HG03103 (cell line): ENCODE measurements around the gene DDX3Y.

Source experiments
- ATAC-seq: cut with Tn5 transposase; IDR thresholded peaks from one replicate; pipeline ENCODE4 v1.9.1; 2021; ENCODE audit warnings: low read depth; ENCODE audit not compliant: unreplicated experiment

DDX3Y gene

DNA sequence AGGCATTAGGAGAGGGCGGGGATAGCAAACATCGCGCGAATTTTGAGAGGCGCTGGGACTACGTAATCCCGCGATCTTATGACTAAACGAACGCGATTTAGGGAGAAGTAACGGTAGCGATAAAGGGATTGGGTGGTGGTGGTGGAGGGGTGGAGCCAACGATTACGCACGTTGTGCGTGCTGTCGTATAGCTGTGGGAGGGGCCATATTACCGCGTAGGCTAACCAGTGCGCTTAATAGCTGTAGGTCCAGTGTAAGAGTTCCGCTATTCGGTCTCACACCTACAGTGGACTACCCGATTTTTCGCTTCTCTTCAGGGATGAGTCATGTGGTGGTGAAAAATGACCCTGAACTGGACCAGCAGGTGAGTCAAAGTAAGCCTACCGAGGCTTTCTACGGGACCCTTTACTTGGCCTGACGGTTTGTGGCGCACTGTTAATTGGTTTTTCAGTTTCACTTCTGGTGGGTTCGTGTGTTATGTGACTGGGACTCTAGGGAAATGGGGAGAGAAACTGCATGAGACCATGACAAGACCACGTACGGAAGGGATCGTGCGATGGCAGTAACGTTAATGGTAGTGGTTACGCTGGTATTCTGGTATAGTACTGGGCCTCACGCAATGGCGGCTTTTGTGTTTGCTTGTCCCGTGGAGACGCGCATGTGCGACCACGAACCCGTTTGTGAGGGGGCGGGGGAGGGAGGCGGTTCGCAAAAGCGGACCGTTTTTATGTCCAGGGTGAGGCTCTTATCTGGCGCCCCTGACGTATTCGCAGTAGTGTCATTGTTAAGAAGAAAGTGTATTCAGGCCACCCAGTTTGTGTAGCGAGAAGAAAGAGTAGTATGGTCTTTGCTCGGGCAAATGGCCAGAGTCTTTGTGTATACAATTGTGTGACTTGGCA is at the start of gene DDX3Y:
TSS of gene DDX3Y (plus strand) at position 251 of the 899 bp plus-strand sequence. CDS start at position 320, 69 bp downstream.
- ATAC-seq = peak; percentile 84

DNA sequence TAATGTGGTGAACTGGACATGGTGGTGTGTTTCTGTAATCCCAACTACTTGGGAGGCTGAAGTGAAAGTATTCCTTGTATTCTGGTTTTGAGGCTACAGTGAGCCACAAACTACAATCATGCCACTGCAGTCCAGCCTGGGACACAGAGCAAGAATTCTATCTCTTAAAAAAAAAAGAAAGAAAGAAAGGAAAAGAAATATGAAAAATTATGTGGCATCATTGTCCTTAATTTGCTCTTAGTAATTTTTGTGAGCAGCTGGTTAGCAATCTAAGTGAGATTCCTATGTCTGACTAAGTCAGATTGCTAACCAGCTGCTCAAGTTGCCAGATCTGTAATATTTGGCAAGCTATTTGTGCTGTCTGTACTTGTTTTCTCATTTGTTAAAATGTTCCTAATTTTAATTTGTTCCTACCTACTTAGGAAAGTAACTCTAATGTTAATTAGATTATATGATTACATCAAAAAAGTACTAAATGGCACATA is 48.8 kb upstream of the DDX3Y start:
- no peak for ATAC-seq

DNA sequence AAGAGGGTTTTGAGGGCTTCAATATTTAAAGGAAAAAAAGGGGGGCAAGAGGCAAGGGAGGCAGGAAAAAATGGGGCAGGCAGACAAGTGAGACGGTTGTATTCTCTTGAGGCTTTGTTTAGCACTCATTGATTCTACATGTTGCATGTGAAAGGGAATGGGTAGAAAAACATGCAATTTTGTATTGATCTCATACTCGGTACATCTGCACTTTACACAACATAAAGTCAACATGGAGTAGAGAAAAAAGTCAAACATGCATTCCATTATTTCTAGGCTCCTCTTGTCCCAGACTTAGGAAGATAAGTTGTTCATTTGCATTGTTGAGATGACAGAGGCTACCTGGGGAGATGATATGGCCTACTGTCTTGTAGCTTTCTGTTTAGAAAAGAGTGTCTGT is 36.7 kb upstream of the DDX3Y start:
- ATAC-seq = no peak

DNA sequence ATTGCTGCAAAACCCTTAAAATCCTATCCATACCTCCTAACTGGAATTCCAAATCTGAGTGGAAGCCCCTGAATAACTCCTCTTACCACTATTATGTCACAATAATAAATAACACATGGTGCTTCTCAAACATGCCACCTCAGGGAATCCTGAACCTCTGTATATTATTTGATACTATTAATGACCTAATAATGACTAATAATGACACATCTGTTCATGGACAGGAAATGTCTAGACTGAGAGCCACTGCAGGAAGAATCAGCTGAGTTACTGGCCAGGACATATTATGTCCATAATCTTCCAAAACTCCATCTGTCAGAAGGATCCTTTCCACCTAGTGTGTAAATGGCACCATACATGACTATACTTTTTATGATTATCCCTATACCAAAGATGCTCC is 7.7 kb upstream of the DDX3Y start:
- no peak for ATAC-seq

DNA sequence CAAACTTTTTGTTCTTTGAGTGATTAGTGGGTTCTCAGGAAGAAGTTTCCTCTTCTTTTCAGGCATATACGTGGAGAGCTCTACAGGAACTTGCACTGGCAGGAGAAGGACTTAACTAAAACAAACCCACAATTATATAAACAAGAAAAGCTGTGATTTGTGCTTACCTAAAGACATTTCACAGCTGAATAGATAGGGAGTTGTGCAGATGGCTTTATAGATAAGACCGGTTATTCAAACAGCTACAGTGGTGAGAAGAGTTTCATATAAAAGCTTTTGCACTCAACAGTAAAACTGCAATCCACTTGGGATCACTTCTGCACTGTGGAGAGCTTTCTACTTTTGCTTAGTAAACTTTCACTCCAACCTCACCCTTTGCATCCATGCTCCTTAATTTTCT is 6.1 kb upstream of the DDX3Y start:
- no peak for ATAC-seq

DNA sequence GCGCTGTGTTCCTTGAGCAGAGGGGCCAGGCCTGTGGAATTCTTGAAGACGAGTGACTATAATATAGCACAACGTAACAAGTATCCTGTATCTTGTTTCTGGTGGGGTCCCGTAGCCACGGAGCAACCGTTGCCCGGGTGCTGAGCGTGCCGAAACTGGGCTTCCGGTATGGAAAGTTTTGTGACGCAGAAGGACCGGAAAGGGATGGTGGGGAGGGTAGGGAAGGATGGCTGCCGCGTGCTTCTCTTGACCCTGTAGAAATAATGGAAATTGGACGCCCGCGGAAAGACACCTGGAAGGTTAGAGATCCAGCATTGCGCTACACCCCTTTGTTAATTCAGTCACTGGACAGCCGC is 827 bp downstream of the DDX3Y start:
- peak; percentile 38 for ATAC-seq

DNA sequence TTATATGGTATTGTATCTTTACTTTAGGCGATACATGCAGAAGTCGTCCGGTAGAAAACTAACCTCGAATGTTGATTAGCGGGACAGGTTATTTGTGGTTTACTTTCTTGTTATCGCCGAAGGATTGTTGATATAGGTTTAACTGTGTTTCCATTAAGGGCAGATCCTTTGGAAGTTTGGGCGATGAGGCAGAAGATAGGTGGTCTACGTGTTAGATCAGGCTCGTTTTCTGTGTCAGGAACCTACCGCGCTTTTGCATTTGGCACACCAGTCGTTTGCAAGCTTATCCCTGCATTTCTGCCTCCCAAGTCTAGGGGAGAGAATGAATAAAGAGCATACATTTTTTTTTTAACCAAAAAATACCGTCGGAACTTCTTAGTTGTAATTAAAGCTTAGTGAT is 1.2 kb downstream of the DDX3Y start:
- ATAC-seq = no peak

DNA sequence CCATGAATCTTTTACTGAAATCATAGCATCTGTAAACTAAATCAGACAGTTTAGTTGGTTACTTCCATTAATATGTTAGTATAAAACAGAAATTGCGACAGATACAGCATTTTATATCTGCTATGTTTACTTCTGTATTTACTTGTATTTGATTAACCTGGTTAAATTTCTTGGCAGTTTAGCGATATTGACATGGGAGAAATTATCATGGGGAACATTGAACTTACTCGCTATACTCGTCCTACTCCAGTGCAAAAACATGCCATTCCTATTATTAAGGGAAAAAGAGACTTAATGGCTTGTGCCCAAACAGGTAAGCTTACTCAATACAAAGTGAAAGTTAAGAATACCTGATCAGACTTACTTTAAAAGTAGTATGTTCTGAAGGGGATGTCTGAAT is 8.9 kb downstream of the DDX3Y start:
- no peak for ATAC-seq

DNA sequence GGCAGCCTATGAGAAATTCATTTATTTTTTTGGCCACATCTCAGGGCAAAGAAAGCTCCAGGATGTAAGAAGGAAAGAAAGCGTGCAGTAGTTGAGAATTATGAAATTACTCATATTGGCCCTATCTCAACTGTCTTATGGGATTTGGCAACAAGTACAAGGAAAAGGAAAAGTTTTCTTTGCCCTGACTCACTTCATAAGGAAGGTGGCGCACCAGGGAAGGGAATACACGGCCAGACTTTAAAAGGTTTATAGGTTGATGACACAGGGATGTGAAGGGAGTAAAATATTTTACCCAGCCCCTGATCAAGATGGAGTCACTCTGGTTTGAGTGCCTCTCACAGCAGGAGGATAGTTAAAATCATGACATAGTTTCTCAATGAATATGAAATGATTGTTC is 23.4 kb downstream of the DDX3Y start:
- no peak for ATAC-seq

DNA sequence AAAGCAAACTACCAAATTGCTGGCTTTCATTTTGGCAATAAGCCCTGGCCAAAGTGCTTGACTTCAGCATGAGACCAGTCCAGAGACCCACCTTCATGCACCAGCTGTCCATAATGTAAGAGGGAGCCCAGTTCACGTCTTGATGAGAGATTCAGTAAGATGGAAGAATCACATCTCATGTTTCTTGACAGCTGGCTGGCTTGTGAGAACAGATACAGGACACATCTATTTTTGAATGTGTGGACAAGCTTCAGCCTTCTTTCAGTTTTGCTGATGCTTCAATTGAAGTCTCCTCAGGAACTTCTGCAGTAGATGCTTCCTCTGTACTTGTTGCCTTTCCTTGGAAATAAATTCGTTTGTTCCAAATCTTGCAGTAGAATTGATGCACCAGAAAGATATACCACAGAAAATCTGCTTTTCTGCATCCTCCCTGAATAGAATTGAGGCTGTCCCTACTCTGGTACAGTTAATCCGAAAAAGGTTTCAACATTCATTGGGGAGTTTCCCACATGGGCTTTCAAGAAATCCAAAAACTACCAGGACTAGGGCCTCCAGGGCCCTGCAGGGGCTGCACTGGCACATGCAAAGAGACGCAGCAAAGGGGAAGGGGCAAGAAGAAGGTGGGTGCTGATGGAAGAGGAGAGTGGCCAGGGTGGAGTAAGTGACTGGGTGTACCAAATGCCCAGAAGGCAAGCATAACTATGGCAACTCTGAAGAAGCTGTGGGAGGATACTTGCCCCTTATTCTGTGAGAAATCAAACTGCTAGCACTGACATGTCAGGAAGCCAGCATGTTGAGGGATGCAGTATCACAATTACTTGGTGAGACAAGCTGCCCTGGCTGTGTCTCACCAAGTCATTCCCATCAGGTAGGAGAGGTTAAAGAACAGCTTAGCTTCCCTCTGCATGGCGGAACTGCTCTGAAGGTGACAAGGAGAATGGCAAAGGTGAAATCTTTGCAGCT is 37.3 kb downstream of the DDX3Y start:
- no peak for ATAC-seq
